K562 (cell line): ENCODE measurements around the gene WT1. TPM values are rescaled to one million over a fixed set of nuclear protein-coding genes. Genes with fewer than 3 reads are reported as not detected.
A peak's percentile ranks its signal among the peaks of the same experiment; 100 is the strongest.

Source experiments
- CREM ChIP-seq: IDR thresholded peaks from 2 replicates; pipeline ENCODE4 v1.6.1; 2014; ENCODE audit warnings: antibody characterized with exemption, low read depth
- POLR2B ChIP-seq: fragments of 450-650 bp; IDR thresholded peaks from 2 replicates; pipeline ENCODE4 v1.6.1; 2018; ENCODE audit warnings: low read depth; ENCODE audit not compliant: partially characterized antibody
- SIN3A ChIP-seq, 2 experiments: fragments of 150-350 bp in 1 of 2; IDR thresholded peaks; 2 replicates each; pipeline ENCODE4 v1.6.1; 2011 to 2016; ENCODE audit warnings: borderline replicate concordance in 2 of 2, low read depth in 2 of 2, low read length in 2 of 2, mild to moderate bottlenecking in 2 of 2, moderate library complexity in 2 of 2; ENCODE audit not compliant: control insufficient read depth in 1 of 2
- UBTF ChIP-seq, 2 experiments: IDR thresholded peaks; 2 replicates each; pipeline ENCODE4 v1.6.1; 2012; ENCODE audit warnings: improper control_type of control experiment in 2 of 2, low read depth in 2 of 2, low read length in 2 of 2, borderline replicate concordance in 1 of 2
- ZFP36 ChIP-seq: fragments of 150-350 bp; IDR thresholded peaks from 2 replicates; pipeline ENCODE4 v1.6.1; 2018; ENCODE audit warnings: low read length, low read depth; ENCODE audit not compliant: partially characterized antibody
- ZNF24 ChIP-seq: fragments of 450-650 bp; IDR thresholded peaks from 2 replicates; pipeline ENCODE4 v1.6.1; 2016
- polyA plus RNA-seq, 8 experiments: library from polyadenylated mRNA; depleted of rRNA in 4 of 8; stranded (reverse) in 5 of 8; unstranded in 3 of 8; fragments of >200 nt; fragmentation: Nextera tagmentation in 2 of 8; fragmentation: Illumina TruSeq in 1 of 8; extraction: Ambion mirVana in 2 of 8; extraction: Trizol in 1 of 8; gene quantifications; 2 replicates each; pipeline versions ENCODE4 v1.2.1 to v1.2.3, GENCODE V29; 2011 to 2014; ENCODE audit warnings: inconsistent platforms in 1 of 8, missing spikeins in 1 of 8
- total RNA-seq, 7 experiments: library from RNA; depleted of rRNA in 6 of 7; stranded (reverse); fragments of >200 nt in 6 of 7; fragmentation: Illumina TruSeq in 2 of 7; extraction: Trizol in 2 of 7; gene quantifications; 2 replicates each; pipeline versions ENCODE4 v1.2.1 to v1.2.3, GENCODE V29; 2011 to 2021; ENCODE audit warnings: low replicate concordance in 1 of 7
- TF ChIP-seq, protein P1 (sequence below), 2 experiments: fragments of 200-800 bp in 1 of 2; sonication (Bioruptor generic) in 1 of 2; sonication (generic) in 1 of 2; formaldehyde crosslinking in 1 of 2; IDR thresholded peaks in 1 of 2; conservative IDR thresholded peaks in 1 of 2; 2 replicates each; pipeline versions ENCODE4 v1.5.0 to v1.6.1; 2016 to 2020; ENCODE audit warnings: missing compliant biosample characterization in 1 of 2, missing genetic modification characterization in 1 of 2, missing genetic modification reagents in 1 of 2

Gene WT1
- total and polyA plus RNA-seq, 9 of the 15 experiments (the other 6 are each of a cell fraction or from before 2014, with no cell fraction given): 7.1 to 33.8 (median 19.4) TPM

GRCh38 chr11:32435511-32435941, at the start of gene WT1 (continued):
- TF ChIP-seq POLR2B: peak; percentile 21
- TF ChIP-seq ZFP36: peak; percentile 13
- TF ChIP-seq, protein P1, sequence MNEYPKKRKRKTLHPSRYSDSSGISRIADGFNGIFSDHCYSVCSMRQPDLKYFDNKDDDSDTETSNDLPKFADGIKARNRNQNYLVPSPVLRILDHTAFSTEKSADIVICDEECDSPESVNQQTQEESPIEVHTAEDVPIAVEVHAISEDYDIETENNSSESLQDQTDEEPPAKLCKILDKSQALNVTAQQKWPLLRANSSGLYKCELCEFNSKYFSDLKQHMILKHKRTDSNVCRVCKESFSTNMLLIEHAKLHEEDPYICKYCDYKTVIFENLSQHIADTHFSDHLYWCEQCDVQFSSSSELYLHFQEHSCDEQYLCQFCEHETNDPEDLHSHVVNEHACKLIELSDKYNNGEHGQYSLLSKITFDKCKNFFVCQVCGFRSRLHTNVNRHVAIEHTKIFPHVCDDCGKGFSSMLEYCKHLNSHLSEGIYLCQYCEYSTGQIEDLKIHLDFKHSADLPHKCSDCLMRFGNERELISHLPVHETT (CRISPR knock-in tag; conservative IDR thresholded peaks at IDR 0.05 in 1 of 2, IDR thresholded peaks at IDR 0.05 in 1 of 2): 0 out of 4 replicates have a peak, but pooled peaks of 1 of the 2 experiments have one; percentile 23
- 0 out of 2 replicates have a peak, but pooled peaks have one; percentile 13 for TF ChIP-seq ZNF24
- TF ChIP-seq CREM: peak; percentile 35; the same call in 1 of the 2 replicates
- peak; percentile 62 to 82; a peak in 2 of 4 replicates for TF ChIP-seq SIN3A (IDR thresholded peaks at IDR 0.05; ENCODE audit: borderline replicate concordance in 2 of 2, control insufficient read depth in 1 of 2, low read depth in 2 of 2, low read length in 2 of 2)
- TF ChIP-seq UBTF (IDR thresholded peaks at IDR 0.05; ENCODE audit: borderline replicate concordance in 1 of 2, low read depth in 2 of 2, low read length in 2 of 2): peak; percentile 43 to 88; a peak in 2 of 4 replicates
